Activated CD8-positive, alpha-beta memory T cell treated with anti-CD3 and anti-CD28 coated beads, Interleukin-2, amount 50 U/mL, for 4 hours (primary cell): ENCODE results near the gene SASH1.

Experiments used
- DNase-seq: peaks from one replicate; pipeline ENCODE4 v3.0.0-alpha.2; 2020

Gene SASH1

GRCh38 chr6:148342350-148343046, at the start of gene SASH1:
SASH1 (plus strand) TSS chr6:148342838; CDS start chr6:148343068, 230 bp downstream.
- no peak for DNase-seq

GRCh38 chr6:148293181-148293995, 49.2 kb upstream of the SASH1 start:
- no peak for DNase-seq

- no peak for DNase-seq
Measured at GRCh38 chr6:148294059-148294458, 48.6 kb upstream of the SASH1 start.

GRCh38 chr6:148295261-148295887, 47.3 kb upstream of the SASH1 start:
- DNase-seq: no peak

GRCh38 chr6:148296771-148297170, 45.9 kb upstream of the SASH1 start:
- no peak for DNase-seq

- no peak for DNase-seq
Measured at GRCh38 chr6:148298683-148299082, 44.0 kb upstream of the SASH1 start.

GRCh38 chr6:148303616-148304015, 39.0 kb upstream of the SASH1 start:
- DNase-seq: no peak

- DNase-seq: no peak
Measured at GRCh38 chr6:148304976-148305375, 37.7 kb upstream of the SASH1 start.

GRCh38 chr6:148306286-148306685, 36.4 kb upstream of the SASH1 start:
- no peak for DNase-seq

- DNase-seq: no peak
Measured at GRCh38 chr6:148307405-148307804, 35.2 kb upstream of the SASH1 start.

GRCh38 chr6:148309301-148309700, 33.3 kb upstream of the SASH1 start:
- no peak for DNase-seq

GRCh38 chr6:148311966-148312669, 30.5 kb upstream of the SASH1 start:
- DNase-seq: no peak

- DNase-seq: no peak
Measured at GRCh38 chr6:148313488-148313887, 29.1 kb upstream of the SASH1 start.

GRCh38 chr6:148316308-148316707, 26.3 kb upstream of the SASH1 start:
- no peak for DNase-seq

GRCh38 chr6:148317051-148317450, 25.6 kb upstream of the SASH1 start:
- DNase-seq: no peak

GRCh38 chr6:148317739-148318138, 24.9 kb upstream of the SASH1 start:
- no peak for DNase-seq

- DNase-seq: no peak
Measured at GRCh38 chr6:148322704-148323103, 19.9 kb upstream of the SASH1 start.

GRCh38 chr6:148323344-148323743, 19.3 kb upstream of the SASH1 start:
- no peak for DNase-seq

- no peak for DNase-seq
Measured at GRCh38 chr6:148324297-148324985, 18.2 kb upstream of the SASH1 start.

GRCh38 chr6:148325316-148326068, 17.1 kb upstream of the SASH1 start:
- DNase-seq: no peak

GRCh38 chr6:148328876-148329555, 13.6 kb upstream of the SASH1 start:
- DNase-seq: no peak
